Coronary artery (tissue), 2 donors: Measurements from ENCODE around the gene RNF167.

Experiments used
- DNase-seq: peaks from one replicate; pipeline ENCODE4 v3.0.0-alpha.2; 2017; ENCODE audit warnings: low spot score
- H3K27ac ChIP-seq, 2 donors: fragments of 200-600 bp; sonication (generic); one replicate each; pipeline ENCODE4 v1.5.1; 2016 to 2019
- H3K4me3 ChIP-seq: fragments of 200-600 bp; sonication (generic); 2 replicates; pipeline ENCODE4 v1.5.1; 2016; ENCODE audit warnings: mild to moderate bottlenecking, moderate library complexity
- CTCF ChIP-seq: fragments of 200-600 bp; sonication (generic); IDR thresholded peaks from one replicate; pipeline ENCODE4 v1.5.1; 2019; ENCODE audit warnings: antibody characterized with exemption

The RNF167 gene

GRCh38 chr17:4942760-4943508 lies 2.9 kb downstream of the RNF167 start:
- Histone ChIP-seq H3K27ac (no peak overlapping the region), H3K4me3 (no peak overlapping the region)
- no peak for DNase-seq
- TF ChIP-seq CTCF = no peak

GRCh38 chr17:4944163-4944553 lies 4.1 kb downstream of the RNF167 start:
- DNase-seq = no peak
- Histone ChIP-seq H3K4me3 (peak overlapping the region; percentile 99), H3K27ac (peak overlapping the region; percentile 90 to 99)
- TF ChIP-seq CTCF = no peak

- TF ChIP-seq CTCF = no peak
- peak overlapping the region; percentile 99 for H3K4me3 ChIP-seq
- peak overlapping the region; percentile 90 to 99 for H3K27ac ChIP-seq
These were observed 4.6 kb downstream of the RNF167 start for GRCh38 chr17:4944554-4945175.

GRCh38 chr17:4945176-4945943 lies 5.3 kb downstream of the RNF167 start:
- no peak for TF ChIP-seq CTCF
- DNase-seq = peak; percentile 86
- Histone ChIP-seq H3K27ac (peak overlapping the region; percentile 90 to 99), H3K4me3 (peak overlapping the region; percentile 99)

More at GRCh38 chr17:4944554-4945175, 4.6 kb downstream of the RNF167 start:
- no peak for DNase-seq

GRCh38 chr17:4945944-4946280 lies 5.8 kb downstream of the RNF167 start:
- TF ChIP-seq CTCF = no peak
- no peak for DNase-seq
- Histone ChIP-seq H3K4me3 (peak overlapping the region; percentile 99), H3K27ac (peak overlapping the region; percentile 90 to 99)

- H3K27ac ChIP-seq = peak overlapping the region; percentile 90 to 99
- TF ChIP-seq CTCF = no peak
- DNase-seq = no peak
- H3K4me3 ChIP-seq = peak overlapping the region; percentile 99
These were observed 6.4 kb downstream of the RNF167 start for GRCh38 chr17:4946312-4946976.
